ENCODE measurements around the gene PEX7. TPM values are rescaled to one million over a fixed set of nuclear protein-coding genes. Genes with fewer than 3 reads are reported as not detected.
"Not testable (repeated sequence)": the region's sequence is repeated elsewhere in the genome, so short reads cannot be mapped to it uniquely, and the experiment has no call there.

Gene PEX7
- total RNA-seq, 1 experiment from 2014 or later = 9.9 TPM

- ChIA-PET POLR2A (ENCODE audit: unreplicated experiment) (no interaction called here), CTCF (no interaction called here)
- Histone ChIP-seq H3F3A (ENCODE audit: low read length, unreplicated experiment) (no peaks in the 10 kb centered on the region), H3K79me2 (ENCODE audit: low read length) (no peaks in the 10 kb centered on the region), H3K9me2 (replicated peaks; ENCODE audit: low read length) (no peaks in the 10 kb centered on the region), H2AFZ (ENCODE audit: low read length) (no peak overlapping the region), H3K4me1 (ENCODE audit: insufficient read depth, low read length) (no peaks in the 10 kb centered on the region), H3K4me2 (ENCODE audit: low read length) (no peak overlapping the region), H3K9ac (ENCODE audit: low read length) (no peak overlapping the region), H3K27me3 (ENCODE audit: low read length) (no peaks in the 10 kb centered on the region), H3K36me3 (ENCODE audit: low read depth, low read length) (no peaks in the 10 kb centered on the region), H3K9me3 (ENCODE audit: low read length) (no peaks in the 10 kb centered on the region), H3K27ac (ENCODE audit: low read length) (no peak overlapping the region), H4K20me1 (ENCODE audit: low read length) (no peaks in the 10 kb centered on the region), H3K4me3 (ENCODE audit: low read length) (no peak overlapping the region)
- BruUV-seq (replicated peaks) = no TSS peak
- TF ChIP-seq EZH2phosphoT487 (IDR thresholded peaks at IDR 0.05; ENCODE audit: borderline replicate concordance, low read length) (no peak), EZH2 (IDR thresholded peaks at IDR 0.05; ENCODE audit: low read length, unreplicated experiment) (no peak)
- TF ChIP-seq, protein P1, sequence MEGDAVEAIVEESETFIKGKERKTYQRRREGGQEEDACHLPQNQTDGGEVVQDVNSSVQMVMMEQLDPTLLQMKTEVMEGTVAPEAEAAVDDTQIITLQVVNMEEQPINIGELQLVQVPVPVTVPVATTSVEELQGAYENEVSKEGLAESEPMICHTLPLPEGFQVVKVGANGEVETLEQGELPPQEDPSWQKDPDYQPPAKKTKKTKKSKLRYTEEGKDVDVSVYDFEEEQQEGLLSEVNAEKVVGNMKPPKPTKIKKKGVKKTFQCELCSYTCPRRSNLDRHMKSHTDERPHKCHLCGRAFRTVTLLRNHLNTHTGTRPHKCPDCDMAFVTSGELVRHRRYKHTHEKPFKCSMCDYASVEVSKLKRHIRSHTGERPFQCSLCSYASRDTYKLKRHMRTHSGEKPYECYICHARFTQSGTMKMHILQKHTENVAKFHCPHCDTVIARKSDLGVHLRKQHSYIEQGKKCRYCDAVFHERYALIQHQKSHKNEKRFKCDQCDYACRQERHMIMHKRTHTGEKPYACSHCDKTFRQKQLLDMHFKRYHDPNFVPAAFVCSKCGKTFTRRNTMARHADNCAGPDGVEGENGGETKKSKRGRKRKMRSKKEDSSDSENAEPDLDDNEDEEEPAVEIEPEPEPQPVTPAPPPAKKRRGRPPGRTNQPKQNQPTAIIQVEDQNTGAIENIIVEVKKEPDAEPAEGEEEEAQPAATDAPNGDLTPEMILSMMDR (conservative IDR thresholded peaks at IDR 0.05; ENCODE audit: low read depth, low read length) = no peak
- DNase-seq = no peak
- ATAC-seq = no peak
- intact Hi-C loops (cut with micrococcal nuclease) = no loop called here
These were observed 122.7 kb downstream of the PEX7 start for GRCh38 chr6:136945072-136945471.

DNA sequence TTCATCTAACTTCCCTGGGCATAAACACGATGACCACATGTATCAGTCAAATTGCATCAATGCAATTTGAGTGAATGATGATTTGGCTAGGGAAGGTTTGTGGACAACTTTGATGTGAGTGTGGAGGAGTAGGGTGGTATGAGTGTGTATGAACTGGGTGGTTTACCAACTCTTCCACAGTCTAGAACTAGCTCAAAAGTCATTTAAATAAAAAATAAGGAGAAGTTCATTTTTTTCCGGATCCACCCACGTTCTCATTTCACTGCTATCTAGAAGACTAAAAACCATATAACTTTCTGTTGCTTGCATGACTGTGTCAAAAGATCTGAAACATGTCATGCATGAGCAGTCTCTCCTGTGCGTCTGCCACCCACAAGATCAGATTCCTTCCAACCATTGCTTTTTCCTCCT lies 123.3 kb downstream of the PEX7 start:
- BruUV-seq (replicated peaks) = no TSS peak
- TF ChIP-seq EZH2 (IDR thresholded peaks at IDR 0.05; ENCODE audit: low read length, unreplicated experiment) (no peak), EZH2phosphoT487 (IDR thresholded peaks at IDR 0.05; ENCODE audit: borderline replicate concordance, low read length) (no peak)
- TF ChIP-seq, protein P1 (conservative IDR thresholded peaks at IDR 0.05; ENCODE audit: low read depth, low read length) = no peak
- Histone ChIP-seq H3K79me2 (ENCODE audit: low read length) (no peaks in the 10 kb centered on the region), H3K27me3 (ENCODE audit: low read length) (no peaks in the 10 kb centered on the region), H3K27ac (ENCODE audit: low read length) (no peak overlapping the region), H3K9ac (ENCODE audit: low read length) (no peak overlapping the region), H3K4me1 (ENCODE audit: insufficient read depth, low read length) (no peaks in the 10 kb centered on the region), H4K20me1 (ENCODE audit: low read length) (no peaks in the 10 kb centered on the region), H2AFZ (ENCODE audit: low read length) (no peak overlapping the region), H3K4me3 (ENCODE audit: low read length) (no peak overlapping the region), H3F3A (ENCODE audit: low read length, unreplicated experiment) (no peaks in the 10 kb centered on the region), H3K9me3 (ENCODE audit: low read length) (no peaks in the 10 kb centered on the region), H3K9me2 (replicated peaks; ENCODE audit: low read length) (no peaks in the 10 kb centered on the region), H3K4me2 (ENCODE audit: low read length) (no peak overlapping the region), H3K36me3 (ENCODE audit: low read depth, low read length) (no peaks in the 10 kb centered on the region)
- DNase-seq = no peak
- CTCF ChIA-PET = no interaction called here
- intact Hi-C loops (cut with micrococcal nuclease) = no loop called here
- POLR2A ChIA-PET (ENCODE audit: unreplicated experiment) = no interaction called here
- ATAC-seq = no peak

DNA sequence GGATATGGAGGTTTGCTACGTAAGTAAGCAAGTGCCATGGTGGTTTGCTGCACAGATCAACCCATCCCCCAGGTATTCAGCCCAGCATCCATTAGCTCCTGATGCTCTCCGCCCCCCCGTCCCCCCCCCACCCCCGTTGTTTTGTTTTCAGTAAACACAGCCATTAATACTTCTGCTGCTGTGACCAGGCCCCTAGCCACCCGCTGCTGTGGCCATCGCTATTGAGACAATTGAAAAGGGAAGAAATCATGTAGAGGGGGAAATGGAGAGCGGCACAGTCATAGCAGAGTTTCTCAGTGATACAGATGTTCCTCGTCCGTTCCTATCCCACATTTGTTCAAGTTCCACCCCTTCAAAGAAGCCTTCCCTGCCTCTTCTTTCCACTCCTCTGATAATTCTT lies 124.6 kb downstream of the PEX7 start:
- no peaks in the 10 kb centered on the region for H3K79me2 ChIP-seq (ENCODE audit: low read length)
- H2AFZ ChIP-seq (ENCODE audit: low read length) = no peak overlapping the region
- H3K27me3 ChIP-seq (ENCODE audit: low read length) = no peaks in the 10 kb centered on the region
- H3K4me2 ChIP-seq (ENCODE audit: low read length) = no peak overlapping the region
- ATAC-seq = no peak
- no peak overlapping the region for H3K9ac ChIP-seq (ENCODE audit: low read length)
- H3K36me3 ChIP-seq (ENCODE audit: low read depth, low read length) = no peaks in the 10 kb centered on the region
- TF ChIP-seq, protein P1 (conservative IDR thresholded peaks at IDR 0.05; ENCODE audit: low read depth, low read length) = no peak
- H4K20me1 ChIP-seq (ENCODE audit: low read length) = no peaks in the 10 kb centered on the region
- H3K4me3 ChIP-seq (ENCODE audit: low read length) = no peak overlapping the region
- H3K9me2 ChIP-seq (replicated peaks; ENCODE audit: low read length) = no peaks in the 10 kb centered on the region
- intact Hi-C loops (cut with micrococcal nuclease) = no loop called here
- ChIA-PET CTCF (no interaction called here), POLR2A (ENCODE audit: unreplicated experiment) (no interaction called here)
- no peak overlapping the region for H3K27ac ChIP-seq (ENCODE audit: low read length)
- BruUV-seq (replicated peaks) = no TSS peak
- H3K9me3 ChIP-seq (ENCODE audit: low read length) = no peaks in the 10 kb centered on the region
- no peaks in the 10 kb centered on the region for H3F3A ChIP-seq (ENCODE audit: low read length, unreplicated experiment)
- no peaks in the 10 kb centered on the region for H3K4me1 ChIP-seq (ENCODE audit: insufficient read depth, low read length)
- no peak for DNase-seq

- H3K4me2 ChIP-seq (ENCODE audit: low read length); intact Hi-C loops (cut with micrococcal nuclease); H3K27ac ChIP-seq (ENCODE audit: low read length); DNase-seq; POLR2A ChIA-PET (ENCODE audit: unreplicated experiment); H3K4me1 ChIP-seq (ENCODE audit: insufficient read depth, low read length); H3K79me2 ChIP-seq (ENCODE audit: low read length); H3F3A ChIP-seq (ENCODE audit: low read length, unreplicated experiment); CTCF ChIA-PET; H3K4me3 ChIP-seq (ENCODE audit: low read length); H3K9me3 ChIP-seq (ENCODE audit: low read length); ATAC-seq; H3K36me3 ChIP-seq (ENCODE audit: low read depth, low read length); H3K27me3 ChIP-seq (ENCODE audit: low read length); BruUV-seq (replicated peaks); H3K9me2 ChIP-seq (replicated peaks; ENCODE audit: low read length); H3K9ac ChIP-seq (ENCODE audit: low read length); H2AFZ ChIP-seq (ENCODE audit: low read length); H4K20me1 ChIP-seq (ENCODE audit: low read length): not testable (repeated sequence)
These were observed 127.6 kb downstream of the PEX7 start for GRCh38 chr6:136949957-136950356.

Measured in PC-3 (cell line).